WTC11 (cell line): ENCODE results near the gene ABTB2. TPM values are rescaled to one million over a fixed set of nuclear protein-coding genes. Genes with fewer than 3 reads are reported as not detected.

Experiments
- ATAC-seq: fragments of 200-7000 bp; cut with Tn5 transposase; 2 replicates; pipeline ENCODE4 v1.10.0; 2021; ENCODE audit warnings: mild to moderate bottlenecking, moderate library complexity
- CTCF ChIA-PET: fragments of 300-600 bp; sonication (Branson Sonifier 250); formaldehyde crosslinking; loops from one replicate; lab custom pipeline; 2021; ENCODE audit warnings: antibody characterized with exemption; lab: Charles Lee
- POLR2A ChIA-PET: fragments of 350-600 bp; sonication (Branson Sonifier 250); formaldehyde crosslinking; loops from one replicate; lab custom pipeline; 2021; ENCODE audit warnings: antibody characterized with exemption; lab: Charles Lee
- DNase-seq: peaks from one replicate; pipeline ENCODE4 v3.0.0; 2021; ENCODE audit warnings: low spot score
- H3K27ac Mint-ChIP-seq: 2 replicates; pipeline ENCODE4 v1.8.0; 2021; ENCODE audit warnings: mixed read lengths
- H3K27me3 Mint-ChIP-seq: 2 replicates; pipeline ENCODE4 v1.8.0; 2021; ENCODE audit warnings: low read depth, mild to moderate bottlenecking, moderate library complexity, mixed read lengths
- H3K36me3 Mint-ChIP-seq: 2 replicates; pipeline ENCODE4 v1.8.0; 2021; ENCODE audit warnings: mixed read lengths
- H3K4me1 Mint-ChIP-seq: 2 replicates; pipeline ENCODE4 v1.8.0; 2022; ENCODE audit warnings: mixed read lengths
- H3K4me3 Mint-ChIP-seq: 2 replicates; pipeline ENCODE4 v1.8.0; 2021; ENCODE audit warnings: mild to moderate bottlenecking, moderate library complexity, mixed read lengths
- H3K9me3 Mint-ChIP-seq: 2 replicates; pipeline ENCODE4 v1.8.0; 2021; ENCODE audit warnings: mixed read lengths
- ATF1 ChIP-seq: sonication (generic); formaldehyde crosslinking; IDR thresholded peaks from 2 replicates; pipeline ENCODE4 v1.8.1; 2023; ENCODE audit warnings: mild to moderate bottlenecking, moderate library complexity, missing genetic modification reagents
- ESRRA ChIP-seq: sonication (generic); formaldehyde crosslinking; IDR thresholded peaks from 2 replicates; pipeline ENCODE4 v1.8.1; 2022; ENCODE audit warnings: mild to moderate bottlenecking, missing genetic modification reagents, borderline replicate concordance
- GRHL2 ChIP-seq: fragments of 250-450 bp; sonication (Bioruptor Pico); IDR thresholded peaks from 2 replicates; pipeline ENCODE4 v1.8.0; 2022; ENCODE audit warnings: mild to moderate bottlenecking, moderate library complexity; ENCODE audit not compliant: insufficient replicate concordance, severe bottlenecking
- GTF2I ChIP-seq: fragments of 250-450 bp; sonication (Bioruptor Pico); conservative IDR thresholded peaks from 2 replicates; pipeline ENCODE4 v1.4.0; 2021; ENCODE audit warnings: mild to moderate bottlenecking
- JAZF1 ChIP-seq: fragments of 250-450 bp; sonication (Bioruptor Pico); IDR thresholded peaks from 2 replicates; pipeline ENCODE4 v1.9.0; 2021; ENCODE audit warnings: moderate library complexity, mild to moderate bottlenecking, inconsistent platforms
- JUN ChIP-seq: sonication (generic); formaldehyde crosslinking; IDR thresholded peaks from 2 replicates; pipeline ENCODE4 v1.8.0; 2023; ENCODE audit warnings: mild to moderate bottlenecking, missing genetic modification reagents
- KAT7 ChIP-seq: sonication (generic); formaldehyde crosslinking; IDR thresholded peaks from 2 replicates; pipeline ENCODE4 v1.8.1; 2023; ENCODE audit warnings: missing genetic modification reagents, mild to moderate bottlenecking, borderline replicate concordance
- MYBL2 ChIP-seq: sonication (generic); formaldehyde crosslinking; IDR thresholded peaks from 2 replicates; pipeline ENCODE4 v1.8.1; 2023; ENCODE audit warnings: mild to moderate bottlenecking, moderate library complexity, missing genetic modification reagents
- NFE2L1 ChIP-seq: sonication (generic); formaldehyde crosslinking; IDR thresholded peaks from 2 replicates; pipeline ENCODE4 v1.8.1; 2023; ENCODE audit warnings: missing genetic modification reagents
- NR3C1 ChIP-seq: sonication (generic); formaldehyde crosslinking; conservative IDR thresholded peaks from 2 replicates; pipeline ENCODE4 v1.8.1; 2023; ENCODE audit warnings: low read depth, mild to moderate bottlenecking, missing genetic modification reagents
- RORB ChIP-seq: fragments of 250-450 bp; sonication (Bioruptor Pico); IDR thresholded peaks from 2 replicates; pipeline ENCODE4 v1.9.0; 2021; ENCODE audit warnings: mild to moderate bottlenecking
- STAT6 ChIP-seq: sonication (generic); formaldehyde crosslinking; conservative IDR thresholded peaks from 2 replicates; pipeline ENCODE4 v1.8.1; 2023; ENCODE audit warnings: mild to moderate bottlenecking, low read depth, missing genetic modification reagents, moderate library complexity
- TCF7 ChIP-seq: sonication (generic); formaldehyde crosslinking; IDR thresholded peaks from 2 replicates; pipeline ENCODE4 v1.8.0; 2022; ENCODE audit warnings: mild to moderate bottlenecking, low read depth, missing genetic modification reagents, moderate library complexity
- ZNF138 ChIP-seq: sonication (generic); formaldehyde crosslinking; conservative IDR thresholded peaks from 2 replicates; pipeline ENCODE4 v1.8.1; 2022; ENCODE audit warnings: mild to moderate bottlenecking, moderate library complexity, missing genetic modification reagents
- ZNF317 ChIP-seq: sonication (generic); formaldehyde crosslinking; IDR thresholded peaks from 2 replicates; pipeline ENCODE4 v1.8.1; 2023; ENCODE audit warnings: low read depth, mild to moderate bottlenecking, moderate library complexity, missing genetic modification reagents, borderline replicate concordance
- ZNF425 ChIP-seq: fragments of 250-450 bp; sonication (Bioruptor Pico); conservative IDR thresholded peaks from 2 replicates; pipeline ENCODE4 v1.9.0; 2021; ENCODE audit warnings: mild to moderate bottlenecking
- ZNF671 ChIP-seq: fragments of 250-450 bp; sonication (Bioruptor Pico); IDR thresholded peaks from 2 replicates; pipeline ENCODE4 v1.8.0; 2021; ENCODE audit warnings: mild to moderate bottlenecking
- ZSCAN18 ChIP-seq: fragments of 250-450 bp; sonication (Bioruptor Pico); IDR thresholded peaks from 2 replicates; pipeline ENCODE4 v2.1.2; 2022; ENCODE audit warnings: mild to moderate bottlenecking, moderate library complexity
- total RNA-seq: library from RNA; stranded (reverse); gene quantifications from 3 replicates; pipeline ENCODE4 v1.2.3, GENCODE V29; 2021
- TF ChIP-seq, protein P1 (sequence below): sonication (generic); formaldehyde crosslinking; IDR thresholded peaks from 2 replicates; pipeline ENCODE4 v1.8.0; 2022; ENCODE audit warnings: missing genetic modification reagents

ABTB2 gene
- total RNA-seq, 1 experiment from 2014 or later, result 12.8 TPM

GRCh38 chr11:34145847-34146381 is 211.9 kb downstream of the ABTB2 start:
- no peaks in the 10 kb centered on the region for H3K9me3 Mint-ChIP-seq
- TF ChIP-seq ZNF317 (CRISPR knock-in tag), result no peak
- no peak for TF ChIP-seq JUN (CRISPR knock-in tag)
- no peak for TF ChIP-seq NR3C1
- no peak for TF ChIP-seq MYBL2 (CRISPR knock-in tag)
- TF ChIP-seq ATF1 (CRISPR knock-in tag), result no peak
- TF ChIP-seq STAT6, result no peak
- no peak for TF ChIP-seq ZNF425
- no peak for TF ChIP-seq ESRRA
- no peak for TF ChIP-seq TCF7 (CRISPR knock-in tag)
- TF ChIP-seq JAZF1 (CRISPR knock-in tag), result no peak
- TF ChIP-seq, protein P1, sequence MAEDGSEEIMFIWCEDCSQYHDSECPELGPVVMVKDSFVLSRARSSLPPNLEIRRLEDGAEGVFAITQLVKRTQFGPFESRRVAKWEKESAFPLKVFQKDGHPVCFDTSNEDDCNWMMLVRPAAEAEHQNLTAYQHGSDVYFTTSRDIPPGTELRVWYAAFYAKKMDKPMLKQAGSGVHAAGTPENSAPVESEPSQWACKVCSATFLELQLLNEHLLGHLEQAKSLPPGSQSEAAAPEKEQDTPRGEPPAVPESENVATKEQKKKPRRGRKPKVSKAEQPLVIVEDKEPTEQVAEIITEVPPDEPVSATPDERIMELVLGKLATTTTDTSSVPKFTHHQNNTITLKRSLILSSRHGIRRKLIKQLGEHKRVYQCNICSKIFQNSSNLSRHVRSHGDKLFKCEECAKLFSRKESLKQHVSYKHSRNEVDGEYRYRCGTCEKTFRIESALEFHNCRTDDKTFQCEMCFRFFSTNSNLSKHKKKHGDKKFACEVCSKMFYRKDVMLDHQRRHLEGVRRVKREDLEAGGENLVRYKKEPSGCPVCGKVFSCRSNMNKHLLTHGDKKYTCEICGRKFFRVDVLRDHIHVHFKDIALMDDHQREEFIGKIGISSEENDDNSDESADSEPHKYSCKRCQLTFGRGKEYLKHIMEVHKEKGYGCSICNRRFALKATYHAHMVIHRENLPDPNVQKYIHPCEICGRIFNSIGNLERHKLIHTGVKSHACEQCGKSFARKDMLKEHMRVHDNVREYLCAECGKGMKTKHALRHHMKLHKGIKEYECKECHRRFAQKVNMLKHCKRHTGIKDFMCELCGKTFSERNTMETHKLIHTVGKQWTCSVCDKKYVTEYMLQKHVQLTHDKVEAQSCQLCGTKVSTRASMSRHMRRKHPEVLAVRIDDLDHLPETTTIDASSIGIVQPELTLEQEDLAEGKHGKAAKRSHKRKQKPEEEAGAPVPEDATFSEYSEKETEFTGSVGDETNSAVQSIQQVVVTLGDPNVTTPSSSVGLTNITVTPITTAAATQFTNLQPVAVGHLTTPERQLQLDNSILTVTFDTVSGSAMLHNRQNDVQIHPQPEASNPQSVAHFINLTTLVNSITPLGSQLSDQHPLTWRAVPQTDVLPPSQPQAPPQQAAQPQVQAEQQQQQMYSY (CRISPR knock-in tag), result no peak
- TF ChIP-seq GTF2I, result no peak
- TF ChIP-seq NFE2L1 (CRISPR knock-in tag), result no peak
- TF ChIP-seq ZNF671, result no peak
- TF ChIP-seq KAT7, result no peak
- TF ChIP-seq ZNF138, result no peak
- no peak for TF ChIP-seq ZSCAN18 (CRISPR knock-in tag)
- no peak for TF ChIP-seq GRHL2 (CRISPR knock-in tag)
- TF ChIP-seq RORB (CRISPR knock-in tag), result no peak
- H3K4me1 Mint-ChIP-seq, result no peaks in the 10 kb centered on the region
- ChIA-PET POLR2A (no interaction called here), CTCF (no interaction called here)
- DNase-seq (no peak), ATAC-seq (no peak)
- peaks cover 62% of the 10 kb centered on the region for H3K36me3 Mint-ChIP-seq
- H3K27me3 Mint-ChIP-seq, result no peaks in the 10 kb centered on the region
- H3K4me3 Mint-ChIP-seq, result no peak overlapping the region
- H3K27ac Mint-ChIP-seq, result no peak overlapping the region
